ENCODE results near the gene PITPNB.

Gene PITPNB

DNA sequence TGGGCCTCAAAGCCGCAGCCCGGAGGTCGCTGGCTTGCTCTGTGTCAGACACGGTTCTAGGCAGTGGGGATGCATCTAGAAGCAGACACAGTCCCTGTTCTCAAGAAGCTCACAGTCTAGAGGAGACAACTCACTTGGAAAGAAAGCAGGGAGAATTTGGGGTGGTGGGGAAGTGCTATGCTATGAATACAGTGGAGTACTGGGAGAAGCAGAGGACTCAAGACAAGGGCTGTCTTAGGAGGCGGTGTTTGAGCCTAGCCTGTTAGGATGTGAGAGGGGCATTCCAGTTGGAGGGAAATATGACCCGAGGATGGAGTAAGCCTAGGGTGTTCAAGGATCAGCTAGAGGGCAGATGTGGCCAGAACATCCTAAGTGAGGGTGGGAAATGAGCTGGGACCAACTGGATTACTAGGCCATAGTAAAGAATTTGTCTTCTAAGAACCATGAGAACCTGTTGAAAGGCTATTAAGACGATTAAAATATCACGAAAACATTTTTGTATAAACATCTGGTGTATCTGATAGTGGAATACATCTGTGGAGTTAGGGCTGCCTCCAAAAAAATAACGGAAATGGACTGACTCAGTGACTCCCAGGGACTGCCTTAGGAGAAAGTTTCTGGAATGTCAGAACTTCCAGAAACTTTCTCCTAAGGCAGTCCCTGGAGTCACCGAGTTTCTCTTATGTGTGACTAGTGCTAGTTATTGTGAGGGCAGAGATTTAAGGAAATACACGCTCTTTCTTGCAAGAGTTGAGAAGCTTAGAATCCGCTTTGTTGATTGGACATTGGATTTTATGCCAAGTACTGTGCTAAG is 1.1 kb upstream of the PITPNB start:
- no peak for DNase-seq (ENCODE audit: low read depth, low spot score)
- peak overlapping the region; percentile 92 for H3K27ac ChIP-seq

DNA sequence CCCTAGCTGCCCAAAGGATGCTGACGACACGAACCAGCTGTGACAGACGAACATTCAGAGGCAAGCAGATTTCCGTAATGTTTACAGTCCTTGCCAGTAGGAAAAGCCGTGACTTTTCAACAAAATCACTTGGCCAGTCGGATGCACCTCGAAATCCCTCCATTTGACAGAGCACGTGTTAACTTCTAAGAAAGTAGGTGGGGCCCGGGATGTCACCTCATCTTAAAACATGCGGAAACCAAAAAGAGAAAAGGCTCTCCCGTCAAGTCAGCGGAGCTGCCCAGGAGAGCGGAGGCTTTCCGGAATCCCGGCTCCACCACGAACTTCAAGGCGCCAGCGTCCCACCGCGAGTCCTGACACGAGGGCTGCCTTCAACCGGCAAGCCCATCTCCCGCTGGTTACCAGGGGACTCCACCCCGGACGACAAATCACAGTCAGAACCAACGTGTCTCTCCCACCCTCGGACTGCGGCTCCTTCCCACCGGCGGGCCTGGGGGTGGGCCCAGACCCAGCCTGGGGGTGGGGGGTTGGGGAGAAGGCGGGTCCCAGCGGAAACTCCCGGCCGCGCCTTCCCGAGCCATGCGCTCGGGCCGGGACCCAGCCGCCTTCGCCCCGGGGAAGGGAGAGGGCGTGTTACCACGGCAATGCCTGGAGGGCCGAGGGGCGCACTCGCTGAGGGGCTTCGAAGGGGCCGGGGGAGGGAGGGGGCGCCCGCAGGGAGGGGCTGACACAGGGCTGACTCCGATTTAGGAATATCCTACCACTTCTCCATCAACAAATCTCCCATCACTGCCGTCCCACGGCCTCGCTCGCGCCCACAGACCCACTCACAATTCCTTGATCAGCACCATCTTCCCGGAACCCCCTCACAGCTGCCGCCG is 475 bp downstream of the PITPNB start:
- H3K27ac ChIP-seq = peak overlapping the region; percentile 92
- no peak for DNase-seq (ENCODE audit: low read depth, low spot score)

GRCh38 chr22:27915986-27916385 is 3.1 kb downstream of the PITPNB start:
- DNase-seq (ENCODE audit: low read depth, low spot score) = no peak
- peak overlapping the region; percentile 3 for H3K27ac ChIP-seq

DNA sequence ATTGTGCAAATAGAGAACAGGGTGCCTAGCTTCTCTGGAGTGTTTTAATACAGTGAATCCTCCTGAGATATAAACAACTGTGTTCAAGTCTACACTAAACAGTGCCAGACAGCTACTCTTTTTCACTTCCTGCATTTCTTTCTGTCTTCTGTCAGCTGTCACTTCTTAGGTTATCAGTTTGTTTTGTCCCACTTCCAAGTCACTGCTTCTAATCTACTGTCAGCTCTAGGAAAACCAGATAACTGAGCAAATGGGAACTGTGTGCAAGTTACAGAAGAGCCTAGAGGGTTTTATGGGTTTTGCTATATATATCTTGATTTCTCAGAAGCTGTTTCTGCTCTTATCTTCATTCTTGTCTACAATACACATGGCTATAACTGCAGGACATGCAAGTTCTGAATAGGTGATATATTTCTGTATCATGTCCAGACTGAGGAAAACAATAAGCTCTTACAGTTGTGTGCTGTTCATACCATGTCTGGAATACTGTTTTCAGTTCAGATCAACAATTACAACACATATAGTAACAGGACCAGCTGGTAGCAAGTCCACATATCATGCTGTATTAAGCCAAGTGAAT is 5.8 kb downstream of the PITPNB start:
- H3K27ac ChIP-seq = no peak overlapping the region
- no peak for DNase-seq (ENCODE audit: low read depth, low spot score)

- no peak overlapping the region for H3K27ac ChIP-seq
- no peak for DNase-seq (ENCODE audit: low read depth, low spot score)
These were observed 7.0 kb downstream of the PITPNB start for GRCh38 chr22:27912101-27912500.

- H3K27ac ChIP-seq = no peak overlapping the region
- no peak for DNase-seq (ENCODE audit: low read depth, low spot score)
These were observed 7.7 kb downstream of the PITPNB start for GRCh38 chr22:27911330-27911729.

- no peak overlapping the region for H3K27ac ChIP-seq
- DNase-seq (ENCODE audit: low read depth, low spot score) = no peak
These were observed 12.8 kb downstream of the PITPNB start for GRCh38 chr22:27906241-27906640.

DNA sequence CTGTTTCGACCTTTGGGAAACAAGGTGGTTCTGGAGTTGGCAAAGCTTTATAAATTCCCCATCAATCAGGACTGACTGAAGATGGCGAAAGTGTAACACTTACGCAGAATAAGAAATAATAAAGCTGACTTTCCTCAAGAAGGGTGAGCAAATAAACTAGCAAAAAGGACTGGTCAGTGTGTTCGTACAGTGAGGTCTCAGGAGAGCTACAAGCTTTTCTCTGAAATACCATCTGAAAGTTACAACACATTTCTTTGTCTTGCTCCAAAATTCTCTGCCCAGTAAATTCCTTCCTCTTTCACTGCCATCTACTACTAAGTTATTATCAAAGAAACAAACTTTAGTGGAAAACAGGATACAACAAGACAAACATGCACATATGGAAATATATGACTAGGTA is 13.4 kb downstream of the PITPNB start:
- H3K27ac ChIP-seq = no peak overlapping the region
- no peak for DNase-seq (ENCODE audit: low read depth, low spot score)

DNA sequence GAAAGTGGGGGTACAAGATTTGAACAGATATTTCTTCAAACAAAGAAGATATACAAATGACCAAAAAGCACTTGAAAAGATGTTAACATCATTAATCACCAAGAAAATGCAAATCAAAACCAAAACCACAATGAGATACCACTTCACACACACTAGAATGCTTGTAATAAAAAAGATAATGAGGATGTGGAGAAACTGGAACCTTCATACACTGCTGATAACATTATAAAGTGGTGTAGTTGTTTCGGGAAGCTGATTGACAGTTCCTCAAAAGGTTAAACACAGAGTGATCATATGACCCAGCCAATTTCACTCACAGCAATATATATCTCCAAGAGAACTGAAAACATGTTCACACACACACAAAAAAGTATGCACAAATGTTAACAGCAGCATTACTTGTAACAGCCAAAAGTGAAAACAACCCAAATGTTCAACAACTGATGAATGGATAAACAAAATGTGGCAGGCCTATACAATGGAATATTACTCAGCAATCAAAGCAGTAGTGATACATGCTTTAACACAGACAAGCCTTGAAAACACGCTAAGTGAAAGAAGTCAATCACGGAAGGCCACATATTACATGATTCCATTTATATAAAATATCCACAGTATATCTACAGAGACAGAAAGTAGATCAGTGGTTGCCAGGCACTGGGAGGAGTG is 15.1 kb downstream of the PITPNB start:
- no peak overlapping the region for H3K27ac ChIP-seq

DNA sequence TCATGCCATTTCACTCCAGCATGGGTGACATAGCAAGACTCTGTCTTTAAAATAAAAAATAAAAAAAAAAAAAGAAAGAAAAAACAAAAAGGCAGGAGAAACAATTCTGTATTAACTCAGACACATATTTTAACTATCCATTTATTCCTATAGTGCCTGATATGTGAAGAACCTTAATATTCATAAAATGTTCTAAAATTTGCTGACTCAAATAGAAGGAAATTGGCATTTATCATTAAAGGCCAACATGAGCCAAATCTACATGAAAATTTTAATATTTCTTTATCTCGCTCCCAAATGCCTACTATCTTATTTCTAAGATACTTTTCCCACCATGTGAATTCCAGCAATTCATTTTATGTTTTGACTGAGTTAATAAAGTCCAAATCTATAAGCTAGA is 18.9 kb downstream of the PITPNB start:
- DNase-seq (ENCODE audit: low read depth, low spot score) = no peak
- H3K27ac ChIP-seq = no peak overlapping the region

More for the DNA sequence above, 15.1 kb downstream of the PITPNB start:
- DNase-seq (ENCODE audit: low read depth, low spot score) = no peak

- no peak for DNase-seq (ENCODE audit: low read depth, low spot score)
- H3K27ac ChIP-seq = no peak overlapping the region
These were observed 22.8 kb downstream of the PITPNB start for GRCh38 chr22:27896245-27896644.

GRCh38 chr22:27895600-27895999 is 23.5 kb downstream of the PITPNB start:
- no peak for DNase-seq (ENCODE audit: low read depth, low spot score)

DNA sequence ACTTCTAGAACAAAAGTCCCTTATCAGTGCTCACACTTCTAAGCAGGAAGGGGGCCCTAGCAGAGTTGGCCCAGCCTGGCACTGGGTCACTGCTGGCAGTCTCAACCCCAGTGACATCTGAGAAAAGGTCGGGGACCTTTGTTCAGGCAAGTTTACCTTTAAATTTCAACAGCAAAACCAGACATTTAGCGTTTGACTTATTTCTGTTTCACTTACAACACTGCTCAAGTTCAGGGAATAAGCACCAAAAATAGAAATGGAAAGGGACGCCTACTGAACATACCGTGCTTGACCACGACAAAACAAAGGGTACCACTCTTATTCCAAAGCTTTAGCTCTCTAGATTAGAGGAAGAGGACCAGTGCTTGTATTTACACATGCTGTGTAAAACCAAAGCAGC is 26.2 kb downstream of the PITPNB start:
- no peak overlapping the region for H3K27ac ChIP-seq
- no peak for DNase-seq (ENCODE audit: low read depth, low spot score)

More at GRCh38 chr22:27895600-27895999, 23.5 kb downstream of the PITPNB start:
- no peak overlapping the region for H3K27ac ChIP-seq

GRCh38 chr22:27892064-27892463 is 27.0 kb downstream of the PITPNB start:
- no peak for DNase-seq (ENCODE audit: low read depth, low spot score)
- no peak overlapping the region for H3K27ac ChIP-seq

GRCh38 chr22:27888310-27888709 is 30.7 kb downstream of the PITPNB start:
- no peak for DNase-seq (ENCODE audit: low read depth, low spot score)
- no peak overlapping the region for H3K27ac ChIP-seq

GRCh38 chr22:27886843-27887151 is 32.3 kb downstream of the PITPNB start:
- H3K27ac ChIP-seq = peak overlapping the region; percentile 8

DNA sequence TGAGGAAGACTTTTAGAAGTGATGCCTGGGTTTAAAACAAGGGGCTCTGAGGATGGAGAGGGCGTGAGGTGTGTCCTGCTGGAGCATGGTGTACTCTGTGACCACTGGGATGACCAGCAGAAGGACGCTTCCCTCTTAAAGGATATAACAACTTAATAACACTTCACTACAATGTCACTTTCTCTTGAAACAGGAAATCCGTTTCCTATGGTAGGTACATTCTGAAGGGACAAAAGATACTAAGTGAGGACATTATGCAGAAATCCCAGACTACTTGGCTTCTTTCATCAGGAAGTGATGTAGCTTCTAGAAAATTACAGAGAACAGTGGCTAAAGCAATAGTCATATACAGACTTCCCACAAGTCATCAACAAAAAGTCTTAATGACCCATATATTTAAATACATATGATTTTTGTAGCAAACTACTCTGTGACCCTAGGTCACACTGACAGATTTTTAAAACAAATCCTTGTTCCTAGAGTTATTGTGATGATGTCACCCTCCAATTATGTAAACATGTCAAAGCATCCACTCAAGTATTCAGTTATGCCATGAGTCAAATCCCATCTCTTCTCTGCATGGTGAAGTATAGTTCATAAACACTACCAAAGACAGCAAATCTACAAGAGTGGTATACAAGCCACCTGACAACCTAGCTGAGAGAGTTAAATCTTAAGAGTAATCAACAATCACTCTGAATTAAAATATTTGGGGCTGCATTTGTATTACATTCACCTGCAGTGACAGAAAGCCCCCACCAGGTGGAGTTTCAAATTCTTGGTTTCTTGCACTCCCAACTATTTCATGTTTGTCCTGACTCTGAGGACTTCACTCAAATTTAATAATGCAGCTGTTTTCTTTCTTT is 32.8 kb downstream of the PITPNB start:
- DNase-seq (ENCODE audit: low read depth, low spot score) = peak; percentile 26
- peak overlapping the region; percentile 8 for H3K27ac ChIP-seq

More at GRCh38 chr22:27886843-27887151, 32.3 kb downstream of the PITPNB start:
- DNase-seq (ENCODE audit: low read depth, low spot score) = no peak

GRCh38 chr22:27883656-27884350 is 35.3 kb downstream of the PITPNB start:
- no peak overlapping the region for H3K27ac ChIP-seq
- no peak for DNase-seq (ENCODE audit: low read depth, low spot score)

Data from epithelial cell of prostate (primary cell).